Stimulated activated CD8-positive, alpha-beta memory T cell treated with anti-CD3 and anti-CD28 coated beads, Interleukin-4, amount 100 ng/mL, for 48 hours (primary cell): ENCODE data around the gene LENG8.

ENCODE experiments used
- DNase-seq: peaks from one replicate; pipeline ENCODE4 v3.0.0-alpha.2; 2020

LENG8 gene

DNA sequence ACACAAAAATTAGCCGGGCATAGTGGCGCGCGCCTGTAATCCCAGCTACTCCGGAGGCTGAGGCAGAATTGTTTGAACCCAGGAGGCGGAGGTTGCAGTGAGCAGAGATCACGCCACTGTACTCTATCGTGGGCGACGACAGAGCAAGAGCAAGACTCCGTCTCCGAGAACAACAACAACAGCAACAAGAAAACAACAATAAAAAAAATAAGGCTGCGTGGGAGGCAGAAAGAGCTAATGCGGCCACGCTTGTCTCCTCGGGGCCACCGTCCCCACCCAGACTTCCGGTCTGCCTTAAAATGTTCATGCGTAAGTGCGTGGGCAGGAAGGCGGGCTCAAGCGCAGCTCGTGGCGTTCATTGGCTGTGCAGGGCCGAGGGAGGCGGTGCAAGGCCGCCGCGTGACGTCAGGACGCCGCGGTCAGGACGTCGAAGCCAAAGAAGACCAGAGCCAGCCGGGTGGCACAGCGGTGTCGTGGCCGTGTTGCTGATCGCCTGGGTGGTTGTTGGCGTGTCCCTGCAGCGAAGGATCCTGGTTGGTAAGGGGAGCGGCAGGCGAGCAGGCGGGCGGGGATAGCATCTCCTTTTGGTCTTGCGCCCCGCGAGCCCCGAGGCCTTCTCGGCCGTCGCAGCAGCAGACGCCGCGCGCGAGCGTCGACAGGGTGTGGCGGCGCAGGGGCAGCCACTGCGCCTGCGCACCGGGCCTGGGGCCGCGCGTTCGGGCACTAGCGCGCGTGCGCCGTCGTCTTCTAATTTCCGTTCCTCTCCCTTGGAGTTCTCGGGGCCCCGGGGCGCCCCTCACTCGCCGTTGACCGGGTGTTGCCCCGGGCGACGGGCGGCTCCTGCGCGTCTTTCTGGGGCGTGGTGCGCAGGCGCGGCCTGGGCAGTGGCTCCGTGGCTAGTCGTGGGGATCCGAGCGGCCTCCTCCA lies at the start of gene LENG8:
Gene LENG8 (plus strand): TSS at position 426 of the 927 bp plus-strand sequence. CDS start 2,146 bp downstream, outside the sequence.
- peak; percentile 97 for DNase-seq

DNA sequence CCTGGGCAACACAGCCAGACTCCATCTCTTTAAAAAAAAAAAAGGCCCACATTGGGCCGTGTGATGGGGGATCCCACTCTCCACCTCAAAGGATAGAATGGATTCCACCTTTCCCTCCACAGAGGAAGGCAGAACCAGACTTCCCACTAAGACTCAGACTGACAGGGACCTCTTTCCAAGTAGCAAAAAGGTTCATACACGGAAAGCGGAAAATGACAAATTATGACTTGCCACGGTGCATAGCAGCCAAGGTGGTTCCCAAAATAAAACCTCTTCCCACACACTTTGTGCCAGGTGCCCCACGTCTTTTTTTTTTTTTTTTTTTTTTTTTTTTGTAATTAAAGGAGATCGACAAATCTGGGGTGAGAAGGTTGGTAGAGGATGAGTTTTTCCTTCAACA lies 48.1 kb upstream of the LENG8 start:
- no peak for DNase-seq

DNA sequence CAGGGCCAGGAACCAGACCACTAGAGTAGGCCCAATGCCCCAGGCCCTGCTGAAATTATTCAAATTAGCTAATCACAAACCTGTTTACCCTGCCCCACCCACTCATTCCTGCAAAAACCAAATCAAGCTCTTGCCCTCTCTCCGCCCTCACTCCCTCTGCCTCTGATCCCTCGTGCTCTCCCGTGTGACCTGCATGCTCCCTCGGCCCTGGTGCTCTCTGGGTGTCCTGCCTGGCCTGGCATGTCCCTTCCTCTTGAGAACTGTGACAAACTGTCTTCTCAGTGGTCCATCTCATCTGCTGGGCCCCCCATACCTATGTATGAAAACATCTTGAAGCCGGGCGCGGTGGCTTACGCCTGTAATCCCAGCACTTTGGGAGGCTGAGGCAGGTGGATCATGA lies 45.9 kb upstream of the LENG8 start:
- DNase-seq: no peak

DNA sequence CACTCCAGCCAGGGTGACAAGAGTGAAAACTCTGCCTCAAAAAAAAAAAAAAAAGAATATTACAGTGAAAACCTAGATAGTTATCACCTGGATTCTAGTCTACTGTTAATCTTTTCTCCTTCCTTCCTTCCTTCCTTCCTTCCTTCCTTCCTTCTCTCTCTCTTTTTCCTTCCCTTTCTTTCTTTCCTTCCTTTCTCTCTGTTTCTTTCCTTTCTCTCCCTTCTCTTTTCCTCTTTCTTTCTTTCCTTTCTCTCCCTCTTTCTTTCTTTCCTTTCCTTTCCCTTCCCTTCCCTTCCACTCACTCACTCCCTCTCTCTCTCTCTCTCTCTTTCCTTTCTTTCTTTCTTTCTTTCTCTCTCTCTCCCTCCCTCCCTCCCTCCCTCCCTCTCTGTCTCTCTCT lies 43.4 kb upstream of the LENG8 start:
- DNase-seq: no peak

DNA sequence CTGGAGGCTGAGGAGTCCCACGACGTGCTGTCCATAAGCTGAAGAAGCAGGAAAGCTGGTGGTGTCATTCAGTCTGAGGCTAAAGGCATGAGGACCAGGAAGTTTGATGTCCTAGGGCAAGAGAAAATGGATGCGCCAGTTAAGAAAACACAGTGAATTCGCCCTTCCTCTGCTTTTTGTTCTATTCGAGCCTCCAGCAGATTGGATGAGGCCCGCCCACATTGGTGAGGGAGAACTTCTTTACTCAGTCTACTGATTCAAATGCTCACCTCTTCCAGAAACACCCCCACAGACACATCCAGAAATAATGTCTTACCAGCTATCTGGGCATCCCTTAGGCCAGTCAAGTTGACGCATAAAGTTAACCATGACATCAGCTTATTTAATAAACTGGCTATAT lies 41.2 kb upstream of the LENG8 start:
- no peak for DNase-seq

DNA sequence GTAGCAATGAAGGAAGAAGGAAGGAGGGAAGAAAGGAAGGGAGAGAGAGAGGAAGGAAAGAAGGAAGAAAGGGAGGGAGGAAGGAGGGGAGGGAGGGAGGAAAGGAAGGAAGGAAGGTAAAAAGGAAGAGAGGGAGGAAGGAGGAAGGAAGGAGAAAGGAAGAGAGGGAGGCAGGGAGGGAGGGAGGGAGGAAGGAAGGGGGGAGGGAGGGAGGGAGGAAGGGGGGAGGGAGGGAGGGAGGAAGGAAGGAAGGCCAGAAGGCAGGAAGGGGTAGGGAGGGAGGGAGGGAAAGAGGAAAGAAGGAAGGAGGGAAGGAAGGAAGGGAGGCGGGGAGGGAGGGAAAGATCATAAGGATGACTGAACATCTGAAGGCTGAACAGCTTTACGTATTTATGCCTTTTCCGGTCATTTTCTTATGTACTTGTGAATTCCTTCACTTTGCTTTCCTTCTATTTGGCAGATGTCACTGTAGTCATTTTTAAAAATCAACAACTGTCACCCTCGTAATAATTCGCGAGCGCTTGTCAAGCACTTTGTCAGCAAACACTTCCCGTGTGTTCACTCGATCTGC lies 40.5 kb upstream of the LENG8 start:
- no peak for DNase-seq

DNA sequence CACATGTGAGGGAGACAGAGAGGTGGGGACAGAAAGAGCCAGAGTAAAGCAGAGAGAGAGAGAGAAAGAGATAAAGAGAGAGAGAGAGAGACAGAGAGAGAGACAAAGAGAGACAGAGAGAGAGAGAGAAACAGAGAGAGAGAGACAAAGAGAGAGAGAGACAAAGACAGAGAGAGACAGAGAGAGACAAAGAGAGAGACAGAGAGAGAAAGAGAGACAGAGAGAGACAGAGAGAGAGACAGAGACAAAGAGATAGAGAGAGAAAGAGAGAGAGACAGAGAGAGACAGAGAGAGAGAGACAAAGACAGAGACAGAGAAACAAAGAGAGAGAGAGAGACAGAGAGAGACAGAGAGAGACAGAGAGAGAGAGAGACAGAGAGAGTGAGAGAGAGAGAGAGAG lies 38.0 kb upstream of the LENG8 start:
- DNase-seq: no peak

GRCh38 chr19:54412877-54413276 lies 36.1 kb upstream of the LENG8 start:
- no peak for DNase-seq

DNA sequence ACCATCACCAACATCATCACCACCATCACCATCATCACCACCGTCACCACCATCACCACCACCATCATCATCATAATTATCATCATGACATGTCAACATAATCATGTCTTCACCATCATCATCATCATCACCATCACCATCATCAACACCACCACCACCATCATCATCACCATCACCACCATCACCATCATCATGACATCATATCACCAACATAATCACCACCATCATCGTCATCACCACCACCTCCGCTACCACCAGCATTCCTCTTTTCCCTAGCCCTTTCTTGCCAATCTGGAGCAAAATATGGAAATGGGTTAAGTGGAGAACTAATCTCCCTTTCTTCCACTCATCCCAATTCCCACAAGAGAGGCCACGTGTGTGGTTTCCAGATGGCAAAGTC lies 34.8 kb upstream of the LENG8 start:
- DNase-seq: no peak

DNA sequence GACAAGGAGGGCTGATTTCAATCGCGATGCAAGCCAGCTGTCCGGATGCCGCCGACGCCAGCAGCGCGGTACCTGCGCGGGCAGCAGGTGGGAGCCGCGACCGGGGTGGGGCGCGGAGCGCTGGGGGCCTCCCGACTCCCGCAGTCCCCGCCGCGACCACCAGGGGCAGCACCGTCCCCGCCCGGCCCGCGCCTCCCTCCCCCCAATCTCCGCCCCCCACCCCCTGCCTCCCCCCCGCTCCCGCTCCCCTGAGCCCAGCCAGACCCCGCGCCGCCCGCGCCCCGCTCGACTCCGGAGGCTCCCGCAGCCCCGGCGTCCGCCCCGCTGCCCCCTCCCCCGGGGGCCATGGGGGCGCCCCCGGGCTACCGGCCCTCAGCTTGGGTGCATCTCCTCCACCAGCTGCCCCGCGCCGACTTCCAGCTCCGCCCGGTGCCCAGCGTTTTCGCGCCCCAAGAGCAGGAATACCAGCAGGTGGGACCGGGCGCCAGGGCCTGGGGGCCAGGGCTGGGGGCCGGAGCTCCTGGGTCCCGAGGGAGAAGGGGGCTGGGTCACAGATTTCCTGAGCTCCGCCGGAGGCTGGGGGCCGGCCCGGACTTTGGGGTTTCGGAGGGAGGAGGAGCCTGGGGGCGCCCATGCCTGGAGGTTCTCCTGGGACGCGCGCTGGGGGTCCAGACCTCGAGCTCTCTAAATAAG lies 33.6 kb upstream of the LENG8 start, which contains the start of gene TTYH1:
Gene TTYH1 (plus strand): TSS at position 257 of the 693 bp plus-strand sequence. CDS start 89 bp downstream, at position 346.
- peak; percentile 77 for DNase-seq

- DNase-seq: no peak
Observed at GRCh38 chr19:54415901-54416673, 32.9 kb upstream of the LENG8 start.

GRCh38 chr19:54416695-54417491 lies 32.1 kb upstream of the LENG8 start:
- no peak for DNase-seq

GRCh38 chr19:54418030-54418929 lies 30.7 kb upstream of the LENG8 start:
- DNase-seq: peak; percentile 50

DNA sequence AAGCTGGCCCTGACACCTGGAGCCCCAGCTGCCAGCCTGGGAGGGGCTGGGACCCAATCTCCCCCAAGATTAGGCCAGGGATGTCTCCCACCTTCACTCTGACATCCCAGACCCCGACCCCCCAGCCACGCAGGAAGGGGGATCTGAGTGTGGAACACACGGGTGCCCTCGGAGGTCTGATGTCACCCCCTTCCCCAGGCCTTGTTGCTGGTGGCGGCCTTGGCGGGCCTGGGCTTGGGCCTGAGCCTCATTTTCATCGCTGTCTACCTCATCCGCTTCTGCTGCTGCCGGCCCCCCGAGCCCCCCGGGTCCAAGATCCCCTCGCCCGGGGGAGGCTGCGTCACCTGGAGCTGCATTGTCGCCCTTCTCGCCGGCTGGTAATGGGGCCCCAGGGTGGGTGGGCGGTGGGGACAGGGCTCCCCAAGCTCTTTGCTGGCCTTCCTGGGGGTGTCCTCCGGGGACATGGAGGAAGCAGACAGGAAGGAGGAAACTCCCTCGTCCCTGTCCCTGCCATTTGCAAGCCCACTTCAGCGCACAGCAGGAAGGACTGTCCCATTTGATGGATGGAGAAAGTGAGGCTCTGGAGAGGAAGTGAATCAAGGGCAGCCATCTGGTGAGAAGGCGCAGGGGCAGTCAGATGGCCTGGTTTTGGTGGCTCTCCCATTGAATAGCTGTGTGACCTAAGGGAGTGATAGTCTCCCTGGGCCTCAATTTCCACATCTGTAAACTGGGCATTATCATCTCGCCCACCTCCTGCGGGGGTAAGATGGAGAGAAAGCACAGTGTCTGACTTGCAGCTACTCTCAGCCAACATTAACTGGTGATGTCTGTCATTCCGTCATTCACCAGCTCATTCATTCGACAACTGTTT lies 29.8 kb upstream of the LENG8 start:
- no peak for DNase-seq

DNA sequence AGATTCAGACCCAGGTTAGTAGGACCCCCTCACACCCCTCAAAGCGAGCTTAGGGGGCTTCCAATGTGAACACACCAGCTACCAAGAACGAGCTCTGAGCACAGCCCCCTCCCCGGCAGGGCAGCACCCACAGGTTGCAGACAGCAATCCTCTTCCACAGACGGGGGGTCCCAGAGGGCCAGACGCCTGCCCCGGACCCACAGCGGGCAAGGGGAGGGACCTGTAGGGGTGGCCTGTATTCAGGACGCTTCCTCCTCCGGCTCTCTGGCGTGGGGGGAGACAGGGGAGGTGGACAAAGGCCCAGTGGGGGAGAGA lies 29.0 kb upstream of the LENG8 start:
- no peak for DNase-seq

DNA sequence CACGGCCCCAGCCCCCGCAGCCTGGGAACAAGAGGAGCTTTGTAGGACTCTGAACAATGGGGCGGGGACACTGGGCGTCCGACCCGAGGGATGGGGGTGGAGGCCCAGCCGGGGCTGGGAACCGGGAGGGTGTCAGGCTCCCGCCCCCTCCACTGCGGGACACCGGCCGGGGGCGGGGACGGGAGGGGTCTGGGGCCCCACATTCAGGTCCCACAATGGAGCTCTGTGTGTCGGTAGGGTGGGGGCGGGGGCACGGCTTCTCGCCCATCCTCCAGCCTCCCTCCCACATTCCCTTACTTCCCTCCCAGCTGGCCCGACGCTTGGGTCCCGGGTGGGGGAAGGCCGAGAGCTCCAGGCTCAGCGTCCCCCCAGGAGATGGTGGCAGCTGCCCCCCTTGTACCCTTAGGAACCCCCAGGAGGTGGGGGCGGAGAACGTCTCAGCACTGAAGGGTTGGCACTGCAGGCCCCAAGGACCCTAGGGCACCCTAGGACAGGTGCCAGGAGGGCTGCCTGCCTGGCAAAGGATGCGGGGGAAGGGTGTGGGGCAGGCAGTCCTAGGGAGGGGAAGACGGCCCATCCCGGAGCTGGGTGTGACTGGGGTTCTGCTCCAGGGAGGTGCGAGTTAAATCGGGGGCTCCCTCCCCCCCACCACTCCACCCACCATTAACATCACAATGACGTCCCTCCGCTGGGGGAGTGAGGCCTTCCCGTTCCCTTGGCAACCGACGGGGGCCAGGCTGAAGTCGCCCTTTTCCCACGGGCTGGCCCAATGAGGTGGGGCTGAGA lies 28.4 kb upstream of the LENG8 start:
- DNase-seq: no peak

DNA sequence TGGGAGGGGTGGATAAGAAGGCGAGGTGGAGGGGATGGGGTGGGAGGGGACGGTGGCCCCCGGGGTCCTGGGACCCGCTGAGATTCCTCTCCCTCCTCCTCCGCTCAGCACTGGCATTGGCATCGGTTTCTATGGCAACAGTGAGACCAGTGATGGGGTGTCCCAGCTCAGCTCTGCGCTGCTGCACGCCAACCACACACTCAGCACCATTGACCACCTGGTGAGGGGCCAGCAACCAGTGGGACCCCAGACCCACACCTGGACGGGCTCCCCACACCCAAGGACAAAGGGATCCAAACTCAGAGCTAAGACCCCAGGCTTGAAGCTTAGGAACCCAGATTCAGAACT lies 27.9 kb upstream of the LENG8 start:
- DNase-seq: no peak

DNA sequence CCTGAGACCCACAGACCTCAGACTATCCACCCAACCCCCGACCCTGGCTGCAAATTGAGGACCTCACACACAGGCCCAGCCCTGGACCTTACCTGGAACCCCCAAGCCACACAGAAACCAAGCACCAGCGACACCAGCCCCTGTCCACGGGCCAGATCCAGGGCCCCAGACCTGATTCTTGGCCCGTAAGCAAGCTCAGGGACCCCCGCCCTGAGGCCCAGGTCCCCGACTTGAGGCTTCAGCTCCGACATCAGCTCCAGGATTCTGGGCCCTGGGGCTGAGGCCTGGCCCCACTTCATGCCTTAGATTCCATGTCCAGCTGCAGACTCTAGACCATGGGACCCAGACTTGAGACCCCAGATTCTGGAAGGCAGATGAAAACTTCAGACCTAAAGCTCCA lies 27.5 kb upstream of the LENG8 start:
- DNase-seq: no peak

GRCh38 chr19:54422136-54422535 lies 26.9 kb upstream of the LENG8 start:
- no peak for DNase-seq
